GM12801 (cell line): ENCODE measurements around the gene COL1A2.

Experiments used
- TF ChIP-seq, protein P1 (sequence below): IDR thresholded peaks from one replicate; pipeline ENCODE4 v1.5.1; 2011; ENCODE audit warnings: control low read depth; ENCODE audit not compliant: insufficient read length; ENCODE audit errors: extremely low read depth

COL1A2 gene

DNA sequence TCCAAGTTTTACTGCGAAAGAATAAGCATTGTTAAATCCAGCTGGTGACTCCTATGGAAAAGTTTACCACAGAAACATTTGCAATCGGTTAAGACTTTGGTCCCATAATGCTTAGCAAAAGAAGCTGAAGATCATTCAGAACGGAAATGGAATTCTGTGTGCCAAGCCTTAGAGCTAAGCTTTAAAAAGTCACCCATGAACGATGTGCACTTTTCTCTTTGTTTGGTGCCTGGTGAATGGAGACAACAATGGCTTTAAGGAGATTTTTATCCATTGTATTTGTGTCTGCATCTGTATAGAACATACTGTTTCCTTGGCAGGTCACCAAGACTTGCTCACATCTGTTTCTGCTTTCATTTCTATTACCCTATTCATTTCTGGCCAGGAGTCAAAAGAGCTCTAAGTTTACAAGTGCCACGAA is 26.3 kb upstream of the COL1A2 start:
- TF ChIP-seq, protein P1, sequence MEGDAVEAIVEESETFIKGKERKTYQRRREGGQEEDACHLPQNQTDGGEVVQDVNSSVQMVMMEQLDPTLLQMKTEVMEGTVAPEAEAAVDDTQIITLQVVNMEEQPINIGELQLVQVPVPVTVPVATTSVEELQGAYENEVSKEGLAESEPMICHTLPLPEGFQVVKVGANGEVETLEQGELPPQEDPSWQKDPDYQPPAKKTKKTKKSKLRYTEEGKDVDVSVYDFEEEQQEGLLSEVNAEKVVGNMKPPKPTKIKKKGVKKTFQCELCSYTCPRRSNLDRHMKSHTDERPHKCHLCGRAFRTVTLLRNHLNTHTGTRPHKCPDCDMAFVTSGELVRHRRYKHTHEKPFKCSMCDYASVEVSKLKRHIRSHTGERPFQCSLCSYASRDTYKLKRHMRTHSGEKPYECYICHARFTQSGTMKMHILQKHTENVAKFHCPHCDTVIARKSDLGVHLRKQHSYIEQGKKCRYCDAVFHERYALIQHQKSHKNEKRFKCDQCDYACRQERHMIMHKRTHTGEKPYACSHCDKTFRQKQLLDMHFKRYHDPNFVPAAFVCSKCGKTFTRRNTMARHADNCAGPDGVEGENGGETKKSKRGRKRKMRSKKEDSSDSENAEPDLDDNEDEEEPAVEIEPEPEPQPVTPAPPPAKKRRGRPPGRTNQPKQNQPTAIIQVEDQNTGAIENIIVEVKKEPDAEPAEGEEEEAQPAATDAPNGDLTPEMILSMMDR: no peak

DNA sequence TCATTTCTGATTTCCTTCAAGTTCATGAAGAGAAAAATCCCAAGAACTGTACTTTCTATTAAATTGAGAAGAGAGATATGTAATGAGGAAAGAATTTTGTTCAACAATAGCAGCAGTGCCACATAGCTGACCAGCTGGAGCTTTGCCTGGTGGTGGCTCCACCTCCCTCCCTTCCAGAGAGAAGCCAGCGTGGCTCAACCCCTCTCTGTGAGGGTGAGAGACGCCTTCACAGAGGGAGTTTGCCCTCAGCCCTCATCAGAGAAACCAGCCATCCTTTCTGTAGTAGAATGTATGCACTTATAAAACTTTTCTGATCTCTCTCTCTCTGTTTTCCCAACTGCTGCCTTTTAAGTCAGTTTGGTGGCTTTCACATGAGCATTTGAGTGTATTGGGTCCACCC is 20.5 kb upstream of the COL1A2 start:
- TF ChIP-seq, protein P1: no peak

DNA sequence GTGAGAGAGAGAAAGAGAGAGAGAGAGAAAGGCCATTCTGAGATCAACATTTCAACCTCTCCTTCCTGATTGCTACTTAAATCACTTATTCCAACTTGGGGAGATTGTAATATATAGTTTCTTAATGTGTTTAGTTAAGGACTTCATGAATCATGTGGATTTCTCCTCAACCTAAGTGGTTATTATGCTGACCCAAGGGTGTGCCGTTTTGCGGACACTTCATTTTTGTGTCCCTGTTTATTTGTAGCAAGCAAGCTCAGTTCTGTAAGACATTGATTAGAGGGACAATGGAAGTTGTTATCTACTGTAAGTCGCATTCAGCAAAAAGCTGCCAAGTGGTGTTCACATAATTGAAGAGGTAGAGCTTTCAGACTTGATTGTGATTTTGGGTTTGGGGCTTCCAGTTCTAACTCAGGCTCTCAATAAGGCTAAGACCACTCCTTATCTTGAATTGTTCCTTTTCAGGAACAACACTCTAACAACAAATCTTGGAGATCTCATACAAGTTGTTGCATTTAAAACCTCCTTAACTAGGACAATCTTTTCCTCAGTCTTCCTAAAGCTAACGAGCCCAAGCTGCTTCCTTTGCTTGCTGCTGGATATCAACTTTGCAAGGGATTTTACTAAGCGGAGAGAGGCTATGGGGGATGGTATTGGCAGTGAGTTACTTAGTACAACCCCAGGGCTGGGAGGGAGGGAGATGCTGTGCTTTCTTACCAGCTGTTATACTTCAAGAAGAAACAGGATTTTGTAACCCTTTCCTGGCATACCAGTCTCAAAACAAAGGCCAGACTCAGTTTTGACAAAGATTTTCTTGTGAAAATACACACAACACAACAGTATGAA is 19.8 kb upstream of the COL1A2 start:
- TF ChIP-seq, protein P1: no peak

DNA sequence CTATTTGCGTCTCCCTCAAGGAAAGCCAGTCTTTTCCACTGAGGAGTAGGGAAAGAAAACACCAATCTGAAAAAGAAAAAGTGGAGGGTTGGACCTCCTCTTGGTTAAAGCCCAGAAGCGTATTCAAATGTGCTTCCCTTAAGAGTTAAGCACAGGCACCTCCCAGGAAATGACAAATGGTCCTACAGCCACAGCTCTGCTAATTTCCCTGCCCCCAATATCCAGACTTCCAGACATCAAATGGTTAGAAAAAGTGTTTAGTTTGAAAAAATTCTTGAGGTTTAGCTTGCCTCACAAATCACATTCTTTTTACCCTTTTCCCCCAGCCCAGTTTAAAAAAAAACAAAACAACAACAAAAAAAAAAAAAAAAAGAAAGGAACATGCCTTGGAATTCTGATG is 19.0 kb upstream of the COL1A2 start:
- TF ChIP-seq, protein P1: no peak

DNA sequence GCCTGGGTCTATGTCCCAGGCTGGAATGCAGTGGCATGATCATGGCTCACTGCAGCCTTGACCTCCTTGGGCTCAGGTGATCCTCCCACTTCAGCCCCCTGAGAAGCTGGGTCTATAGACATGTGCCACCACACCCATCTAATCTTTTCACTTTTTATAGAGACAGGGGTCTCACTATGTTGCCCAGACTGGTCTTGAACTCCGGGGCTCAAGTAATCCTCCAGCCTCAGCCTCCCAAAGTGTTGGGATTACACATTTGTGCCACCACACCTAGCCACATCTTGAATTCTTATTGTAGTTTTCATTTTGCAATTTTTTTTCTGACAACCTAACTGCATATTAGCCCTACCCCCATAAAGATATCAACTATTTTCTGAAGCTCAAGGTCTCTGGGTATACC is 18.4 kb upstream of the COL1A2 start:
- TF ChIP-seq, protein P1: no peak

DNA sequence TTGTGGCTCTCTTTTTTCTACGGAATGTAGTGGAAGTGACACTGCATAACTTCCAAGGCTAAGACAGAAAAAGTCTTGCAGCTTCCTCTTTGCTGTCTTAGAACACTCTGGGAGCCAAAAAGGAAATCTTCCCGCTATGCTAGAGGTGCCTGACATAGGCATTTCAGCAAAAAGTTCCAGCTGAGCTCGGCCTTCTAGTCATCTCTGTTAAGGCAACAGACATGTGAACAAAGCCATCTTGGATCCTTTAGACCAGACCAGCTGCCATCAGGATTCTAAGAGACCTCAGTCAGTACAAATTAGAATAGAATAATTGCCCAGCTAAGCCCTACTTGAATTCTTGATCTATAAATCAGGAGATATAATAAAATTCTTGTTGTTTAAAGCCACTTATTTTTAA is 16.3 kb upstream of the COL1A2 start:
- TF ChIP-seq, protein P1: no peak

DNA sequence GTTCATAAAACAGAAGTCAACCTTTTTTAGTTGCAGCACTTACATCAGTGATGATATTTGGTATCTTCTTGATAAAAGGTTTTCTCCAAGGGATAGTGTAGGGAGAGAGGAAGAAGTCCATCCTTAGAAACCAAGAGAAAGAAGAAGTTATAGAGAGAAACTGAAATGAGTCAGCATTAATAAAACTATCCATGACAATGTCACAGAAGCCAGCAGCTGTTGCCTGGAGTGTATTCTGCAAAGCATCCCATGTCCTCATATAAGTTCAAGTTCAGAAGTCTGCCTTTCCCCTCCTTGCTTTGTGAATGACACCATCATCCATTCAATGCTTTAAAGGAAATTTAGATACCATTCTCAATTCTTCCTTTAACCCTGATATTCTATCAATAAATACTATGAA is 14.4 kb upstream of the COL1A2 start:
- TF ChIP-seq, protein P1: no peak
